ENCODE measurements around the gene CD200.
A peak's percentile ranks its signal among the peaks of the same experiment; 100 is the strongest.

- TF ChIP-seq MAFK (IDR thresholded peaks at IDR 0.05; ENCODE audit: low read depth, low read length), result no peak
- TF ChIP-seq CTCF (conservative IDR thresholded peaks at IDR 0.05; ENCODE audit: low read depth, low read length), result no peak
- TF ChIP-seq FOS (IDR thresholded peaks at IDR 0.05; ENCODE audit: low read depth, low read length), result peak; percentile 20; the same call in 1 of the 2 replicates
- peak; percentile 95 for TF ChIP-seq CEBPB (IDR thresholded peaks at IDR 0.05; ENCODE audit: low read depth, low read length)
- TF ChIP-seq BHLHE40 (IDR thresholded peaks at IDR 0.05; ENCODE audit: low read depth, low read length), result 0 out of 2 replicates have a peak, but pooled peaks have one; percentile 17
- TF ChIP-seq POLR2A (IDR thresholded peaks at IDR 0.05; ENCODE audit: low read depth, low read length), result no peak
- no peak for TF ChIP-seq NFE2L2 (IDR thresholded peaks at IDR 0.05; ENCODE audit: low read depth, low read length)
- no peak for TF ChIP-seq RFX5 (IDR thresholded peaks at IDR 0.05; ENCODE audit: low read depth, low read length)
- no peak for TF ChIP-seq ELK1 (IDR thresholded peaks at IDR 0.05; ENCODE audit: borderline replicate concordance, low read depth, low read length)
- peak; percentile 33; the same call in 1 of the 2 replicates for TF ChIP-seq MXI1 (IDR thresholded peaks at IDR 0.05; ENCODE audit: borderline replicate concordance, low read depth, low read length)
- TF ChIP-seq RAD21 (IDR thresholded peaks at IDR 0.05; ENCODE audit: low read length), result no peak
- no peak for TF ChIP-seq USF2 (IDR thresholded peaks at IDR 0.05; ENCODE audit: low read depth, low read length)
- no peak for TF ChIP-seq MAZ (IDR thresholded peaks at IDR 0.05; ENCODE audit: borderline replicate concordance, low read depth, low read length)
These were observed 46.2 kb downstream of the CD200 start for GRCh38 chr3:112379020-112379690.

Measured in IMR-90 (cell line).